ENCODE results near the gene AKNA.

AKNA gene

DNA sequence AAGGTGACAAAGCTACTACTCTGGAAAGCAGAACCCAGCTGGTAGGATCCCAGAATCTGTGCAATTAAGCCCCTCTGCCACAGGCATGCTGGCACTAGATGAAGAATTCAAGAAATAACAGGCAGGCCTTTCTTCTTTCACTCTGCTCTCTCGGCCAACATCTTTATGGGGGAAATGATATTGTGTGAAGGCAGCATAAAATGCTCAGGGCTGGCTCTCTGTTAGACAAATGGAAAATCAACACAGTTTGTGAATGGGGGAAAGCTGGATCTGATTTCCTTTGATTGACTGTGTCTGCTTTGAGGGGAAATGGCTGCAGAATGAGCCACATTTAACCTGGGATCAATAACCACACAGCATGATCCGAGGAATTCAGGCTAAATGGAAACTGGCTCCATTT lies 29.1 kb upstream of the AKNA start:
- Histone ChIP-seq H3K36me3 (ENCODE audit: control insufficient read depth in 2 of 2, insufficient read depth in 2 of 2, low read length in 2 of 2) (peaks cover 0 to 4% of the 10 kb centered on the region in 2 donors), H3K27ac (ENCODE audit: low read depth in 2 of 2, low read length in 2 of 2) (no peak overlapping the region), H3K27me3 (ENCODE audit: control insufficient read depth in 2 of 2, insufficient read depth in 2 of 2, low read length in 2 of 2) (no peaks in the 10 kb centered on the region), H3K4me3 (ENCODE audit: low read length in 2 of 2) (no peak overlapping the region), H3K4me1 (ENCODE audit: control insufficient read depth in 2 of 2, insufficient read depth in 2 of 2, low read length in 2 of 2) (no peaks in the 10 kb centered on the region), H3K9me3 (ENCODE audit: control insufficient read depth in 2 of 2, low read length in 2 of 2) (no peaks in the 10 kb centered on the region), H3K9ac (ENCODE audit: low read depth in 1 of 2, low read length in 2 of 2) (no peak overlapping the region)

DNA sequence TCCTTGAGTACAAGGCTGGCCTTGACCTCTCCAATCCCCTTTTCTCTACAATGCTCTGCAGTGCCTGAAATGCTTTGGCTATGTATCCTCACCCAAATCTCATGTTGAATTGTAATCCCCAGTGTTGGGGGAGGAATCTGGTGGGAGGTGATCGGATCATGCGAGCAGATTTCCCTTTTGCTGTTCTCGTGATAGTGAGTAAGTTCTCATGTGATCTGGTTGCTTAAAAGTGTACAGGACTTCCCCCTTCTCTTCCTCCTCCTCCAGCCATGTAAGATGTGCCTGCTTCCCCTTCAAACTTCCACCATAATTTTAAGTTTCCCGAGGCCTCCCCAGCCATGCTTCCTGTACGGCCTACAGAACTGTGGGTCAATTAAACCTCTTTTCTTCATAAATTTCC lies 28.5 kb upstream of the AKNA start:
- Histone ChIP-seq H3K9ac (ENCODE audit: low read depth in 1 of 2, low read length in 2 of 2) (no peak overlapping the region), H3K4me3 (ENCODE audit: low read length in 2 of 2) (no peak overlapping the region), H3K9me3 (ENCODE audit: control insufficient read depth in 2 of 2, low read length in 2 of 2) (no peaks in the 10 kb centered on the region), H3K27me3 (ENCODE audit: control insufficient read depth in 2 of 2, insufficient read depth in 2 of 2, low read length in 2 of 2) (no peaks in the 10 kb centered on the region), H3K27ac (ENCODE audit: low read depth in 2 of 2, low read length in 2 of 2) (no peak overlapping the region), H3K36me3 (ENCODE audit: control insufficient read depth in 2 of 2, insufficient read depth in 2 of 2, low read length in 2 of 2) (peaks cover 0 to 4% of the 10 kb centered on the region in 2 donors), H3K4me1 (ENCODE audit: control insufficient read depth in 2 of 2, insufficient read depth in 2 of 2, low read length in 2 of 2) (no peaks in the 10 kb centered on the region)

- no peak overlapping the region for H3K27ac ChIP-seq (ENCODE audit: low read depth in 2 of 2, low read length in 2 of 2)
These were observed 26.6 kb upstream of the AKNA start for GRCh38 chr9:114414346-114414745.

DNA sequence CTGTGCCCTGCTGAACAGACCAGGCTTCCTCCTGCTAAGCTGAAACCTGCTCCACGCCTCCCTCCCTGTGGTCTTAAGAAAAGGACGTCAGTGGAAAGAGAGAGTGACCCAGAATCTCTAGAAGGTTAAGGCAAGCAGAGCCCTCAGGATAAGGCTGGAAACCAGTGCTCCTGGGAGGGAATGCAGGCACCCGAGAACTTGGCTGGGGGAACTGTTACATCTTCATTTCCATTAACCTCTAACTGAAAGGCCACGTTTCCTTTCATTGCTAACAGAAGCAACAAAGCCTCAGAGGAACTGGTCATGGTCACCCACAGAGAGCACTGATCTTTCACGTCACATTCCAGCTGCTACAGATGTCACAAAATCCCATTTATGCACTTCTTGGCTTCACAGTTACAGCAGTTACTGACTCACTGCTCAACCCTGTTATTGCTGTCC lies 26.1 kb upstream of the AKNA start:
- Histone ChIP-seq H3K27ac (ENCODE audit: low read depth in 2 of 2, low read length in 2 of 2) (no peak overlapping the region), H3K36me3 (ENCODE audit: control insufficient read depth in 2 of 2, insufficient read depth in 2 of 2, low read length in 2 of 2) (peaks cover 0 to 3% of the 10 kb centered on the region in 2 donors), H3K27me3 (ENCODE audit: control insufficient read depth in 2 of 2, insufficient read depth in 2 of 2, low read length in 2 of 2) (no peaks in the 10 kb centered on the region), H3K9ac (ENCODE audit: low read depth in 1 of 2, low read length in 2 of 2) (no peak overlapping the region), H3K4me3 (ENCODE audit: low read length in 2 of 2) (no peak overlapping the region), H3K4me1 (ENCODE audit: control insufficient read depth in 2 of 2, insufficient read depth in 2 of 2, low read length in 2 of 2) (no peaks in the 10 kb centered on the region), H3K9me3 (ENCODE audit: control insufficient read depth in 2 of 2, low read length in 2 of 2) (no peaks in the 10 kb centered on the region)

More at GRCh38 chr9:114414346-114414745, 26.6 kb upstream of the AKNA start:
- H3K27me3 ChIP-seq (ENCODE audit: control insufficient read depth in 2 of 2, insufficient read depth in 2 of 2, low read length in 2 of 2): no peaks in the 10 kb centered on the region
- H3K4me3 ChIP-seq (ENCODE audit: low read length in 2 of 2): no peak overlapping the region
- peaks cover 0 to 3% of the 10 kb centered on the region in 2 donors for H3K36me3 ChIP-seq (ENCODE audit: control insufficient read depth in 2 of 2, insufficient read depth in 2 of 2, low read length in 2 of 2)
- no peaks in the 10 kb centered on the region for H3K4me1 ChIP-seq (ENCODE audit: control insufficient read depth in 2 of 2, insufficient read depth in 2 of 2, low read length in 2 of 2)
- H3K9ac ChIP-seq (ENCODE audit: low read depth in 1 of 2, low read length in 2 of 2): no peak overlapping the region
- H3K9me3 ChIP-seq (ENCODE audit: control insufficient read depth in 2 of 2, low read length in 2 of 2): no peaks in the 10 kb centered on the region

DNA sequence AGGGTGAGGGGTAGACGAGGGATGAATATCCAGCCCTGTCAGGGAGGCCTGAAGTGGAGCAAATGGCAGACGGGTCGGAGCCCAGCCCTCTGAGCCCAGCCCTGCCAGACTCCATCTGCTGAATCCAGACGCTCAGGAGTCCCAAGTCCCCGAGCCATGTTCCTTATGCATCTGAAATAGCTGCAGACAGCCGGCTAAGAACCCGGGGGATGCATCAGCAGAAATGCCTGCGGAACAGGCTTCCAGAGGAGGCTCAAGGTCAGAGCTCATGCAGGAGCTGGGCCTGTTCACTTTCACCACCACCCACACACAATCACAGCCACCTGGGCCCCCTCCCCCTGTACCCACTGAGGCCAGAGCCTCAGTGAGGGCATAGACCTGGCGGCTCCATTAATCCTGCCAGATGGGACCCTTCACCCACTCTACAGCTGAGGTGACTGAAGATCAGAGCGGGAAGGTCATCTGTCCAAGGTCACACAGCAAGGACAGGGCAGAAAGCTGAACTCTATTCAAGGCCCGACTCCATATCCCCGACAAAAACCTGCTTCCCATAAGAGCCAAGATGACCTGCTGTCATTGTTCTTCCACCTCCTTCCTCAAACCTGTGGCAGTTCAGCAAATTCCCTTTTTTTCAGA lies 24.4 kb upstream of the AKNA start:
- H3K27ac ChIP-seq (ENCODE audit: low read depth in 2 of 2, low read length in 2 of 2): no peak overlapping the region
- H3K4me1 ChIP-seq (ENCODE audit: control insufficient read depth in 2 of 2, insufficient read depth in 2 of 2, low read length in 2 of 2): no peaks in the 10 kb centered on the region
- no peak overlapping the region for H3K4me3 ChIP-seq (ENCODE audit: low read length in 2 of 2)
- H3K27me3 ChIP-seq (ENCODE audit: control insufficient read depth in 2 of 2, insufficient read depth in 2 of 2, low read length in 2 of 2): no peaks in the 10 kb centered on the region
- no peaks in the 10 kb centered on the region for H3K9me3 ChIP-seq (ENCODE audit: control insufficient read depth in 2 of 2, low read length in 2 of 2)
- H3K36me3 ChIP-seq (ENCODE audit: control insufficient read depth in 2 of 2, insufficient read depth in 2 of 2, low read length in 2 of 2): no peaks in the 10 kb centered on the region
- H3K9ac ChIP-seq (ENCODE audit: low read depth in 1 of 2, low read length in 2 of 2): no peak overlapping the region

DNA sequence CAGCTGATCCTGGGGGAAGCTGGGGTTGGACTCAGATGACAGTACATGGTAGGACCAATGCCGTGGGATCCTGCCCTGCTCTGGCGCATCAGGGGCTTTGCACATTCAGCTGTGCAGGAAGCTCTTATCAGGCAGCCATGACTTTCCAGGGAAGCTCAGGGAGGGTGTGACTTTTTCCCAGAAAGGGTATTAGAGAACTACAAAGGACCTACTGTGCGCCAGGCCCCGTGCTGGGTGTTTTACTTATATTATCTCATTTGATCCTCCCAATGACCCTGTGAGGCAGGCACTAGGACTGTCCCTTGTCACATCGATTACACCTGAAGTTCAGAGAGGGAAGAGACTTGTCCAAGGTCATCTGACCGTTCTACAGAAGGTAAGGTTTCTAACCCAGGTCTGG lies 23.7 kb upstream of the AKNA start:
- Histone ChIP-seq H3K9ac (ENCODE audit: low read depth in 1 of 2, low read length in 2 of 2) (no peak overlapping the region), H3K4me3 (ENCODE audit: low read length in 2 of 2) (no peak overlapping the region), H3K36me3 (ENCODE audit: control insufficient read depth in 2 of 2, insufficient read depth in 2 of 2, low read length in 2 of 2) (no peaks in the 10 kb centered on the region), H3K27ac (ENCODE audit: low read depth in 2 of 2, low read length in 2 of 2) (no peak overlapping the region), H3K27me3 (ENCODE audit: control insufficient read depth in 2 of 2, insufficient read depth in 2 of 2, low read length in 2 of 2) (no peaks in the 10 kb centered on the region), H3K4me1 (ENCODE audit: control insufficient read depth in 2 of 2, insufficient read depth in 2 of 2, low read length in 2 of 2) (no peaks in the 10 kb centered on the region), H3K9me3 (ENCODE audit: control insufficient read depth in 2 of 2, low read length in 2 of 2) (no peaks in the 10 kb centered on the region)

DNA sequence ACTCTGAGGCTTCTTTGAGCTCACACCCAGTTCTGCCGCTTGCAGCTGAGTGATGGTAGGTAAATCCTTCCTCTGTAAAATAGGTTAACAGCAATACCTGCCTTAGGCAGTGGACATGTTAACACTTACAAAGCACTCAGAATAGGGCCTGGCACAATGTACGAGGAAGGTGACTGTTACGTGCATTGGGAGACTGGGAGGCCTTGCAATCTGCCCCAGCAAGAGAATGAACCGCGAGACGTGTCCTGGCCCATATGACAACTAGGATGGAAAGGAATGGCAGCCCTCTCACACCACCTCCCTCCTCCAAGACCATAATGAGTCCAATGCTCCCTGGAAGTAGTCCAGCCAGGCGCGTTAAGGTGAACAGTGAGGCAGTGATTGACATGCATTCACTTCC lies 23.1 kb upstream of the AKNA start:
- Histone ChIP-seq H3K4me1 (ENCODE audit: control insufficient read depth in 2 of 2, insufficient read depth in 2 of 2, low read length in 2 of 2) (no peaks in the 10 kb centered on the region), H3K36me3 (ENCODE audit: control insufficient read depth in 2 of 2, insufficient read depth in 2 of 2, low read length in 2 of 2) (no peaks in the 10 kb centered on the region), H3K9ac (ENCODE audit: low read depth in 1 of 2, low read length in 2 of 2) (no peak overlapping the region), H3K27me3 (ENCODE audit: control insufficient read depth in 2 of 2, insufficient read depth in 2 of 2, low read length in 2 of 2) (no peaks in the 10 kb centered on the region), H3K27ac (ENCODE audit: low read depth in 2 of 2, low read length in 2 of 2) (no peak overlapping the region), H3K9me3 (ENCODE audit: control insufficient read depth in 2 of 2, low read length in 2 of 2) (no peaks in the 10 kb centered on the region), H3K4me3 (ENCODE audit: low read length in 2 of 2) (no peak overlapping the region)

GRCh38 chr9:114409842-114410241 lies 22.1 kb upstream of the AKNA start:
- Histone ChIP-seq H3K9ac (ENCODE audit: low read depth in 1 of 2, low read length in 2 of 2) (no peak overlapping the region), H3K36me3 (ENCODE audit: control insufficient read depth in 2 of 2, insufficient read depth in 2 of 2, low read length in 2 of 2) (no peaks in the 10 kb centered on the region), H3K27ac (ENCODE audit: low read depth in 2 of 2, low read length in 2 of 2) (no peak overlapping the region), H3K4me1 (ENCODE audit: control insufficient read depth in 2 of 2, insufficient read depth in 2 of 2, low read length in 2 of 2) (no peaks in the 10 kb centered on the region), H3K27me3 (ENCODE audit: control insufficient read depth in 2 of 2, insufficient read depth in 2 of 2, low read length in 2 of 2) (no peaks in the 10 kb centered on the region), H3K9me3 (ENCODE audit: control insufficient read depth in 2 of 2, low read length in 2 of 2) (no peaks in the 10 kb centered on the region), H3K4me3 (ENCODE audit: low read length in 2 of 2) (no peak overlapping the region)

DNA sequence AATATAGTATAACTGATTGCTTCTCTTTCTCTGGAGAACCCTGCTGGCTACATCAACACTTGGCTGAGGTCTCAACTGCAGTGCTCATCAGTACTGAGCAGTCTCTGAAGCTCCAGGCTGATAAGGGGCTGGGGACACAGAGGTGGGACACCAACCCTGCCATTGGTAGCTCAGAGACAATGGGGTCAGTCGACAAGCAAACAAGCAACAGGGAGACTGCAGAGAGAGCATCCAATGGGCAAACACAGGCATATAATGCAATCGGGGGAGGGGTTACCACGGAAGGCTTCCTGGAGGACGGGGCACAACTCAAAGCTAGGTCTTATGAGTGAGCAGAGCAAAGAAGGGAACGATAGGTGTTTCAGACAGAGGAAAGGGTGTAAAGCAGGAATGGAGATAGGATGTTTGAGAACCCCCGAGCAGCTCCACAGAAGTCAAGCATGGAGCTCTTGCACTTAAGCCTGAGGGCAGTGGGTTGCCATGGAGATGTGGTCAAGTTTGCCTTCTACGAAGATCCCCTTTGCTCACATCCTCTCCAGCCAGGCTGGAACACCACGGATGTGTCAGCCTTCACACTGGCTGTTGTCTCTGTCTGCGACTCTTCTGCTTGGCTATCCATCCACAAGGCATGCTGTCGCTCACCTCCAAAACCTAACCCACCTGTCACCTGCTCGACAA lies 21.5 kb upstream of the AKNA start:
- Histone ChIP-seq H3K9ac (ENCODE audit: low read depth in 1 of 2, low read length in 2 of 2) (no peak overlapping the region), H3K36me3 (ENCODE audit: control insufficient read depth in 2 of 2, insufficient read depth in 2 of 2, low read length in 2 of 2) (no peaks in the 10 kb centered on the region), H3K27ac (ENCODE audit: low read depth in 2 of 2, low read length in 2 of 2) (no peak overlapping the region), H3K4me1 (ENCODE audit: control insufficient read depth in 2 of 2, insufficient read depth in 2 of 2, low read length in 2 of 2) (no peaks in the 10 kb centered on the region), H3K4me3 (ENCODE audit: low read length in 2 of 2) (no peak overlapping the region), H3K27me3 (ENCODE audit: control insufficient read depth in 2 of 2, insufficient read depth in 2 of 2, low read length in 2 of 2) (no peaks in the 10 kb centered on the region), H3K9me3 (ENCODE audit: control insufficient read depth in 2 of 2, low read length in 2 of 2) (no peaks in the 10 kb centered on the region)

DNA sequence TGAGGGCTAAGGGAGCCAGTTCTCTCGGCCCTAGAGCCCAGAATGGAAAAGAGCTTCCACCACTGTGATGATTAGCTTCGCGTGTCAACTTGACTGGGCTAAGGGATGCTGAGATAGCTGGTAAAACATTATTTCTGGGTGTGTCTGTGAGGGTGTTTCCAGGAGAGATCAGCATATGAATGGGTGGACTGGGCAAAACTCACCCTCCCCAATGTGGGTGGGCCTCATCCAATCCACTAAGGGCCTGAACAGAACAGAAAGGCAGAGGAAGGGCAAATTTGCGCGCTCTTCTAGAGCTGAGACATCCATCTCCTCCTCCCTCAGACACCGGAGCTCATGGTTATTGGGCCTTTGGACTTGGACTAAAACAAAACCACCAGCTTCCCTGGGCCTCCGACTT lies 20.9 kb upstream of the AKNA start:
- H3K27me3 ChIP-seq (ENCODE audit: control insufficient read depth in 2 of 2, insufficient read depth in 2 of 2, low read length in 2 of 2): no peaks in the 10 kb centered on the region
- no peak overlapping the region for H3K9ac ChIP-seq (ENCODE audit: low read depth in 1 of 2, low read length in 2 of 2)
- no peaks in the 10 kb centered on the region for H3K4me1 ChIP-seq (ENCODE audit: control insufficient read depth in 2 of 2, insufficient read depth in 2 of 2, low read length in 2 of 2)
- no peak overlapping the region for H3K27ac ChIP-seq (ENCODE audit: low read depth in 2 of 2, low read length in 2 of 2)
- H3K9me3 ChIP-seq (ENCODE audit: control insufficient read depth in 2 of 2, low read length in 2 of 2): no peaks in the 10 kb centered on the region
- H3K4me3 ChIP-seq (ENCODE audit: low read length in 2 of 2): no peak overlapping the region
- no peaks in the 10 kb centered on the region for H3K36me3 ChIP-seq (ENCODE audit: control insufficient read depth in 2 of 2, insufficient read depth in 2 of 2, low read length in 2 of 2)

Measured in mucosa of rectum (tissue), 2 donors.